ENCODE measurements around the gene CSGALNACT2.
A peak's percentile ranks its signal among the peaks of the same experiment; 100 is the strongest.

The CSGALNACT2 gene

GRCh38 chr10:43124574-43125273 is 13.5 kb upstream of the CSGALNACT2 start:
- no peak for DNase-seq (ENCODE audit: low read depth)

- DNase-seq (ENCODE audit: low read depth): no peak
Measured at GRCh38 chr10:43125274-43125845, 12.9 kb upstream of the CSGALNACT2 start.

- DNase-seq (ENCODE audit: low read depth): no peak
Measured at GRCh38 chr10:43125881-43126731, 12.1 kb upstream of the CSGALNACT2 start.

- DNase-seq (ENCODE audit: low read depth): no peak
Measured at GRCh38 chr10:43126759-43127424, 11.4 kb upstream of the CSGALNACT2 start.

- DNase-seq (ENCODE audit: low read depth): no peak
Measured at GRCh38 chr10:43127442-43127841, 10.8 kb upstream of the CSGALNACT2 start.

GRCh38 chr10:43128331-43128730 is 9.9 kb upstream of the CSGALNACT2 start:
- DNase-seq (ENCODE audit: low read depth): no peak

- DNase-seq (ENCODE audit: low read depth): no peak
Measured at GRCh38 chr10:43128958-43129706, 9.1 kb upstream of the CSGALNACT2 start.

GRCh38 chr10:43130770-43131171 is 7.5 kb upstream of the CSGALNACT2 start:
- no peak for DNase-seq (ENCODE audit: low read depth)

GRCh38 chr10:43131256-43131655 is 7.0 kb upstream of the CSGALNACT2 start:
- DNase-seq (ENCODE audit: low read depth): no peak

- DNase-seq (ENCODE audit: low read depth): no peak
Measured at GRCh38 chr10:43131906-43132305, 6.3 kb upstream of the CSGALNACT2 start.

GRCh38 chr10:43132867-43133787 is 5.1 kb upstream of the CSGALNACT2 start:
- DNase-seq (ENCODE audit: low read depth): no peak

GRCh38 chr10:43134126-43134905 is 3.9 kb upstream of the CSGALNACT2 start:
- DNase-seq (ENCODE audit: low read depth): no peak

- no peak for DNase-seq (ENCODE audit: low read depth)
Measured at GRCh38 chr10:43135064-43135463, 3.2 kb upstream of the CSGALNACT2 start.

- DNase-seq (ENCODE audit: low read depth): no peak
Measured at GRCh38 chr10:43135656-43136055, 2.6 kb upstream of the CSGALNACT2 start.

GRCh38 chr10:43136432-43136831 is 1.8 kb upstream of the CSGALNACT2 start:
- no peak for DNase-seq (ENCODE audit: low read depth)

GRCh38 chr10:43136995-43137716 is 1.1 kb upstream of the CSGALNACT2 start:
- no peak for DNase-seq (ENCODE audit: low read depth)

GRCh38 chr10:43137717-43138020 is 576 bp upstream of the CSGALNACT2 start:
- peak; percentile 15 for DNase-seq (ENCODE audit: low read depth)

GRCh38 chr10:43138757-43139241 is 554 bp downstream of the CSGALNACT2 start:
- DNase-seq (ENCODE audit: low read depth): peak; percentile 37

- no peak for DNase-seq (ENCODE audit: low read depth)
Measured at GRCh38 chr10:43141421-43141820, 3.2 kb downstream of the CSGALNACT2 start.

Data from activated T-helper 9 cell treated with anti-CD3 and anti-CD28 coated beads, Interleukin-2, amount 50 U/mL, for 16 hours (primary cell).